ENCODE data around the gene CYP27C1.

The CYP27C1 gene

GRCh38 chr2:127149384-127149783 lies 70.7 kb downstream of the CYP27C1 start:
- no peak for DNase-seq (ENCODE audit: low read depth)

GRCh38 chr2:127146820-127147502 lies 73.1 kb downstream of the CYP27C1 start:
- no peak for DNase-seq (ENCODE audit: low read depth)

GRCh38 chr2:127146071-127146725 lies 73.9 kb downstream of the CYP27C1 start:
- no peak for DNase-seq (ENCODE audit: low read depth)

- no peak for DNase-seq (ENCODE audit: low read depth)
These were observed 74.7 kb downstream of the CYP27C1 start for GRCh38 chr2:127145280-127145895.

GRCh38 chr2:127143841-127144782 lies 76.0 kb downstream of the CYP27C1 start:
- DNase-seq (ENCODE audit: low read depth) = no peak

GRCh38 chr2:127142663-127143630 lies 77.2 kb downstream of the CYP27C1 start:
- no peak for DNase-seq (ENCODE audit: low read depth)

GRCh38 chr2:127140538-127140937 lies 79.6 kb downstream of the CYP27C1 start:
- DNase-seq (ENCODE audit: low read depth) = no peak

GRCh38 chr2:127139766-127140165 lies 80.3 kb downstream of the CYP27C1 start:
- DNase-seq (ENCODE audit: low read depth) = no peak

- DNase-seq (ENCODE audit: low read depth) = no peak
These were observed 81.8 kb downstream of the CYP27C1 start for GRCh38 chr2:127138281-127138680.

GRCh38 chr2:127137741-127138140 lies 82.4 kb downstream of the CYP27C1 start:
- no peak for DNase-seq (ENCODE audit: low read depth)

- DNase-seq (ENCODE audit: low read depth) = no peak
These were observed 82.9 kb downstream of the CYP27C1 start for GRCh38 chr2:127137225-127137624.

- no peak for DNase-seq (ENCODE audit: low read depth)
These were observed 85.0 kb downstream of the CYP27C1 start for GRCh38 chr2:127134833-127135830.

- DNase-seq (ENCODE audit: low read depth) = no peak
These were observed 85.9 kb downstream of the CYP27C1 start for GRCh38 chr2:127134235-127134634.

Measured in activated T-cell treated with anti-CD3 and anti-CD28 coated beads for 1 hour (primary cell).